Tibial nerve (tissue), 3 donors: ENCODE data around the gene MFAP3.

Experiments used
- POLR2A ChIP-seq, 2 donors: fragments of 450-650 bp; IDR thresholded peaks; one replicate each; pipeline ENCODE4 v1.6.1; 2017; ENCODE audit warnings: antibody characterized with exemption in 2 of 2, mild to moderate bottlenecking in 2 of 2, moderate library complexity in 2 of 2
- TF ChIP-seq, protein P1 (sequence below), 5 experiments: fragments of 200-600 bp in 3 of 5; fragments of 450-650 bp in 2 of 5; sonication (generic) in 3 of 5; IDR thresholded peaks; one replicate each; pipeline ENCODE4 v1.5.1; 2016 to 2019; ENCODE audit warnings: antibody characterized with exemption in 5 of 5, mild to moderate bottlenecking in 3 of 5, moderate library complexity in 2 of 5

DNA sequence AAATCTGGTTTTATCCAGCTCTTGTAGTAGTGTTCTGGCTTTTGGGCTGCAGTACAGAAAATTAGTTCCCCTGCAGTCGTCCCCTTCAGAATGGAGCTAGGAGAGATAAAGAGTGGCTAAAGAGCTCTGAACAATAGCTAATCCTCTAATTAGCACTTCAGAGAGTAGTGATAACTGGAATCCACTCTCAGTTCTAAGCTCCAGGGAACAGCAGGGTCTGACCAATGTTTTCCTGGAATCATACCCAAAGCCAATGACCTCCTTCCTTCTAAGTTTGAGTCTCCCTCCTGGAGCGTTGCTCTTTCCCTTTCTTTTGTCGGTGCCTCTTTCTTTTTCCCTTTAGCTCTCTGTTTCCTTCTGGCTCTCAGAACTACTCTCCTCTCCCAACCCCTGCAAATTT, 47.4 kb downstream of the MFAP3 start:
- TF ChIP-seq, protein P1, sequence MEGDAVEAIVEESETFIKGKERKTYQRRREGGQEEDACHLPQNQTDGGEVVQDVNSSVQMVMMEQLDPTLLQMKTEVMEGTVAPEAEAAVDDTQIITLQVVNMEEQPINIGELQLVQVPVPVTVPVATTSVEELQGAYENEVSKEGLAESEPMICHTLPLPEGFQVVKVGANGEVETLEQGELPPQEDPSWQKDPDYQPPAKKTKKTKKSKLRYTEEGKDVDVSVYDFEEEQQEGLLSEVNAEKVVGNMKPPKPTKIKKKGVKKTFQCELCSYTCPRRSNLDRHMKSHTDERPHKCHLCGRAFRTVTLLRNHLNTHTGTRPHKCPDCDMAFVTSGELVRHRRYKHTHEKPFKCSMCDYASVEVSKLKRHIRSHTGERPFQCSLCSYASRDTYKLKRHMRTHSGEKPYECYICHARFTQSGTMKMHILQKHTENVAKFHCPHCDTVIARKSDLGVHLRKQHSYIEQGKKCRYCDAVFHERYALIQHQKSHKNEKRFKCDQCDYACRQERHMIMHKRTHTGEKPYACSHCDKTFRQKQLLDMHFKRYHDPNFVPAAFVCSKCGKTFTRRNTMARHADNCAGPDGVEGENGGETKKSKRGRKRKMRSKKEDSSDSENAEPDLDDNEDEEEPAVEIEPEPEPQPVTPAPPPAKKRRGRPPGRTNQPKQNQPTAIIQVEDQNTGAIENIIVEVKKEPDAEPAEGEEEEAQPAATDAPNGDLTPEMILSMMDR (IDR thresholded peaks at IDR 0.05) = no peak
- TF ChIP-seq POLR2A (IDR thresholded peaks at IDR 0.05) = no peak
